NK-92 treated with Interleukin-12 subunit alpha and Interleukin-12 subunit beta, amount 100 ng/mL, for 24 hours (cell line): ENCODE measurements around the gene COQ2.
"Not testable (repeated sequence)": the region's sequence is repeated elsewhere in the genome, so short reads cannot be mapped to it uniquely, and the experiment has no call there.

Source experiments
- DNase-seq: peaks from one replicate; lab custom pipeline; 2025; lab: John Stamatoyannopoulos, UW

The COQ2 gene

GRCh38 chr4:83283181-83283580 is 1.4 kb downstream of the COQ2 start:
- DNase-seq, result no peak

GRCh38 chr4:83282049-83282535 is 2.5 kb downstream of the COQ2 start:
- no peak for DNase-seq

DNA sequence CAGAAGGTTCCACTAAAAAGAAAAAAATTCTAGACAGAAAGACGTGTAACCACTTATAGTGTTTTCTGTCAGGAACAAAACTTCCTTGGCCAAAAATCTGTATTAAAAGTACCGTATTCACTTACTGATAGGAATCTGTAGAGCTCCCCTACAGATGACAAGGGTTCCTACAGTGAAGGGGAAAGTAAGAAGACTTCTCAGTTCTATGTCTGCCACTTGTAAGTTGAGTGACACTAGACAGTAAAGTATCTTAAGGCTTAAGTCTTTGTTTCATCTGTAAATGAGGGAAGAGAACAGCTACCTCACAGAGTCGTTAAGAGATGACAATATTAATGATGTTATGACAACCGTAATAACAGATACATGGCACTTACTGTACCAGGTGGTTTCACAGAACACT is 3.3 kb downstream of the COQ2 start:
- DNase-seq, result no peak

GRCh38 chr4:83276299-83277040 is 8.1 kb downstream of the COQ2 start:
- DNase-seq, result no peak

GRCh38 chr4:83273926-83274325 is 10.7 kb downstream of the COQ2 start:
- DNase-seq, result not testable (repeated sequence)

DNA sequence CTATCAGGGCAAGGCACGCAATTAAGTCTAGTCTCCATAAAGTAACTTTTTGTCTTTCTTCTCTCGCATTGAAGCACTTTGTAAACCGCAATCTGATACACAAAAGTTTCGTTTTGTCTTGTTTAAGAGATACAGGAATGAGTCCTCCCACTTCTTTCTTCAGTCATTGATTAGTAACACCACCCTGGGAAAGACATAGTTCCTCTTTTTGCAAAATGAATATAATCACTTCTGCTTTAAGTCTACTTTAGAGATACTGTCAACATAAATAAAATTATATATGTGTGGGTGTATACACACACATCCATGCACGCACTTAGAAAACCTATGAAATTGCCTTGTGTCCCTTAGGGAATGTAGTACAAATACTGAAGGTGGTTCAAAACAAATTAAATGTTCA is 11.7 kb downstream of the COQ2 start:
- no peak for DNase-seq

DNA sequence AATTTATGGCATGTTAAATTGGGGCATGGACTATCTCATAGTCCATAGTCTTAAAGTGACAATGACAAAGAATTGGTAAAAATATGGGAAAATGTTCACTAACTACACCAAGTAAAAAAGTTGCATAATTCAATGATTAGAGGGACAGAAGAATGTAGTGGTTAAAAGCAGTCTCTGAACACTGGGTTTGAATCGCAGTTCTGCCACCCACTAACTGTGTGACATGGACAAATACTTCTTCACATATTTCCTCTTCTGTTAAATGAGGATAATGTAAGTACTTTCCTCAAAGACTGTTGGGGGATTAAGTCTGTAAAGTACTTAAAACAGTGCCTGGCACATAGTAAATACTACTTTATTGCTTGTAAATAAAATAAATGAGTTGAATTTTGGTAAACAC is 15.3 kb downstream of the COQ2 start:
- no peak for DNase-seq

- no peak for DNase-seq
These were observed 16.1 kb downstream of the COQ2 start for GRCh38 chr4:83268491-83268890.

DNA sequence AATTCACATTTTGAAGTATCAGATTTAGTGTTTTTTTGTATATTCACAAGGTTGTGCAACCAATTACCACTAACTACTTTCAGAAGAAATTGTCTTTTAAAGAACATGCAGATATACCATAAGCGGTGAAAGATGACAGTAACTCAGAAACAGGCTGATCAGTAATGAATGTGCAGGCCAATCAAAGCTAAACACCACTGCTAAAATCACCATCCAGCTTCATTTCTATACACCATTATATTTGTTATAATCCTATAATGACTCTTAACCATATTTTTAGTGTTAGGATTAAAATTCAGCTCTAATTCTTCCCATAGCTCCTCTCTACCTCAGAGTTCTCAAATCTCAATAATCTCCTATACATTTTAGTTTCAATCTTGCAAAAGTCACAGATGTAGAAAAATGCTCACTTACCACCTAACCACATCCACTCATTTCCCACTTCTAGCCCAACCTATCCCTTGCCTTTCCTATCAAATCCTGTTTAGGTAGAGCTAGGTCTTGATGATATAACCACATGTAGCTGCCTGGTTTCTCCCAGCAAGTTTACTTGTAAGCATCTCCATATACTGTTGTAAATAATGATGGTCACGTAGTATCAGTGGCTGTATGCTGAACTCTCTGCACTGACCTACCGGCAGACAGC is 16.6 kb downstream of the COQ2 start:
- no peak for DNase-seq

DNA sequence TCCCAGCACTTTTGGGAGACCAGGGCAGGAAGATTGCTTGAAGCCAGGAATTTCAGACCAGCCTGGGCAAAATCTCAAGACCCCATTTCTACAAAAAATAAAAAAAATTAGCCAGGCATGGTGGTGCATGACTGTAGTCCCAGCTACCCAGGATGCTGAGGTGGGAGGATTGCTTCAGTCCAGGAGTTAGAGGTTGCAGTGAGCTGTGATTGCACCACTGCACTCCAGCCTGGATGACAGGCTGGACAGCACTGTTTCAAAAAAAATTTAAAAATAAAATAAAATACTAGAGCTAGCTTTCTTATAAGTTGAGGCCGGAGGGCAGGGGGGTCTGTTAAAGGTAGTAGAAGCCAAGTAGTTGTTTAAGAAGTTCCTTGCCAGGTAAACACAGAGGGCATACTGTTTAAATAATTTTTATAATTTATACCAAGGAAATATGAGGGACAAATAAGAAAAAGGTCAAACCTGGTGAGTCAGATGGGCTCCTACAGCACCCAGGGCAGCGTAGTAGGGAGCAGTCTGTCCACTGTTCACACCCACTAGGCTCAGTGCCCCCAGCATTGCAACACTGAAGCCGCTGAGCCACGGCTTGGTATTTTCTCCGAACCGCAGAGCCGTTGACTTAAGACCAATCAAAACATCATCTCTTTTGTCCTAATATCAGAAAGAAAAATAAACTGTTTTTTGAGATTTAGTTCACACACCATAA is 17.3 kb downstream of the COQ2 start:
- DNase-seq, result no peak

DNA sequence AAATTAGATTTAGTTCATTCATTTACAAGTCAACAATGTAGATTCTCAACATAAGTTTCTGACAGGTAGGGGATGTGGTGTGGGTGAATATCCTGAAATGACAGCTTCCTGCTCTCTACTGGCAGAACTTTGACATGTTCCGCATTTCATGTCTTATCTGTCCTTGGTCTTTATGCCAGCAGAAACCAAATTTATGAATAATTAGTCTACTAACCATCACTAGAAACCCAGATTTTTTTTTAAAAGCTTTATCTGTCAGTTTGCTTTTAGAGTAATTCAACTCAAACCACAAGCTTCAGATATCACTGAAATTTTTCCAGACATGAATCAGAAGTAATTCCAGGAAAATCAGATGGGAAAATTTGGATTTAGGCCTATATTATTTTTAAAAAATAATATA is 17.9 kb downstream of the COQ2 start:
- DNase-seq, result no peak

DNA sequence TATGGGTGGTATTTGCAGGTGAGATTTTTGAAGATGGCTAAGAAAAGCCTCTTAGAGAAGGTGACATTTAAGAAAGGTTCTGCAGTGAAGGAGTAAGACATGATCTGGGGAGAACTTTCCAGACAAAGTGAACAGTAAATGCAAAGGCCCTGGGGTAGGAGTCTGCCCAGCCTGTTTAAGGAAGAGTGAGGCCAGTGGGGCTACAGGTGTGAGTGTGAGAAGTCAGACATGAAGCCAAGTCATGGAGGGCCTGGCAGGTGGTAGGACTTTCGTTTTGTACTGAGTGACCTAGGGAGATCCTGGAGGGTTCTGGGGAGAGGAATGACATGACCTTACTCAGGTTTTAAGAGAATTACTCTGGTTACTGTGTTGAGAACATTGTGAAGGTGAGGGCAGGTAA is 21.5 kb downstream of the COQ2 start:
- DNase-seq, result no peak

DNA sequence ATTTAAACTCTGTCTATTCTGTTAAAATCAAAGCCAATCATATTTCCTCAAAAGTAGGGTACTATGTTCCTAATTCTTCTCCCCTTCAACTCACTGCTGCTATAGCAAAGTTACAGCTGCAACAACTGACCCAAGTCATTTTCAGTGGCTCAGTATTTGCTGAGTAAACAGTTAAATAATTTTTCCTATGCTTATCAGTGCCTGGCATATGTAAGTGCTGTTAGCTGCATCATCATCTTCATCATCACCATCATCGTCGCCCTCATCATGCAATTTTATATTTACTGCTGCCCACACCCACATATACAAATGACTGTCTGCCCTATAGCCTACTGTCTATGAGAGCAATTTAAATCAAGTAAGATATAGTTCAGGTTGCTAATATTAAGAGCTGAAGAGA is 21.9 kb downstream of the COQ2 start:
- DNase-seq, result no peak

DNA sequence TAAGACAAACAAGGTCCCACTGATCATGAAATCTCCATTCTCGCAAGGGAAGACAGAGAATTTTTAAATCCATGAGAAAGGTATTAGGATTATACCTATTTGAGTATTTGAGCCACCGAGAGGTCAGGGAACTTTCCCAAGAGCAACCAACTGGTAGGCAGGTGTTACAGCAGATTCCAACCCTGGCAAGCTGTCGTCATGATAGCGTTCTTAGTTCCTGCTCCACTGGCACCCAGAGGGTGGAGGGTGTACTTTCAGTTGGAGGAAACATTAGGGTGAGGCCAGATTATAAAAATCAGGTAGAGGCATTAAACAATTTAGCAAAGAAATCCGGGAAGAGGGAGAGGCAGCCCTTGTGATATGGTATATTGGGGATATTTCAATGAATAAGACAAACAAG is 23.3 kb downstream of the COQ2 start:
- DNase-seq, result no peak

DNA sequence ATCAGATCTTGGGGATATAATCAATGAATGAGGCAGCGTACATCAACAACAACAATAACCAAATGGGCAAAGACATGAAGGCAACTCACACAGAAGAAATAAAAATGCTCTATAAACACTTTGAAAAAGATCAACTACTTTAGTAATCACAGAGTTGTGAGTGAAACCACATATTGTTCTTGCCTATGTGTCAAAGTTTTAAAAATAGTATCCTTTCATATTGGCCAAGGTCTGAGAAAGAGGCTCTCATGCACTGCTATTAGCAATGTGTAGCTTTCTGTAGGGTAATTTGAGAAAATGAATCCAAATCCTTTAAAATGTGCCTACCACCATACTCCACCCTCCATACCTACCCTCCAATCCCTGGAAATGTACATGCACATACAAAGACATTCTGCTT is 25.0 kb downstream of the COQ2 start:
- DNase-seq, result no peak

DNA sequence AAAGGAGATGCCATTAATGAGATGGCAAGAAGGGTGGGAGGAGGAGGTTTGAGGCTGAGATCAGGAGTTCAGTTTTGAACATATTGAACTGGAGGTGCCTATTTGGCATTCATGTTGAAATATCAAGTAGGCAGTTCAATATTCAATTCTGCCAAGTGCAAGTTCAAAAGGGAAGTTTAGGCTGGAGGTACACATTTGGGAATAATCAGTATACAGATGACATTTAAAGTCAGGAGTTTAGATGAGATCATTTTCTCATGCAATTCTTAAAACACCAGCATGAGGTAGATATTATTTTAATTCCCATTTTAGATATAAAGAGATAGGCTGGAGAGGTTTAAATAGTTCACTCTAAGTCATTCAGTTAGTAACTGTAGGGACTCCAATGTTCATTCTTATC is 26.1 kb downstream of the COQ2 start:
- no peak for DNase-seq

DNA sequence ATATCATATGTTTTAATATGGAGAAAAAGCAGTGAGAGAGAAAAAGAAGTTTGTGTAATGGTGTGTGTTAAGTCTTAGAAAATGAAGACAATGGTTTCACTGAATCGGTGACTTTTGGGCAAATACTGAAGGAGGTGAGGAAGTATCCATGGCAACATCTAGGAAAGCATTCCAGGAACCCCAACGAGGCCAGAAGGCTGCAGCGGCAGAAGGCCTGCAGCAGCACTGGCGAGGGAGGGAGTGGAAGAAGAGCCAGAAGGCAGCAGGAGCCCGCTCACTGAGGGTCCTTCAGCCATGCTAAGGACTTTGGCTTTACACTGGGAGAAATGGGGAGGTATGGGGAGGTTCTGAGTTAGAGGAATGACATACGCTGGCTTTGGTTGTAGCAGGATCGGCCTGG is 26.8 kb downstream of the COQ2 start:
- DNase-seq, result no peak

GRCh38 chr4:83255584-83255983 is 29.0 kb downstream of the COQ2 start:
- no peak for DNase-seq

DNA sequence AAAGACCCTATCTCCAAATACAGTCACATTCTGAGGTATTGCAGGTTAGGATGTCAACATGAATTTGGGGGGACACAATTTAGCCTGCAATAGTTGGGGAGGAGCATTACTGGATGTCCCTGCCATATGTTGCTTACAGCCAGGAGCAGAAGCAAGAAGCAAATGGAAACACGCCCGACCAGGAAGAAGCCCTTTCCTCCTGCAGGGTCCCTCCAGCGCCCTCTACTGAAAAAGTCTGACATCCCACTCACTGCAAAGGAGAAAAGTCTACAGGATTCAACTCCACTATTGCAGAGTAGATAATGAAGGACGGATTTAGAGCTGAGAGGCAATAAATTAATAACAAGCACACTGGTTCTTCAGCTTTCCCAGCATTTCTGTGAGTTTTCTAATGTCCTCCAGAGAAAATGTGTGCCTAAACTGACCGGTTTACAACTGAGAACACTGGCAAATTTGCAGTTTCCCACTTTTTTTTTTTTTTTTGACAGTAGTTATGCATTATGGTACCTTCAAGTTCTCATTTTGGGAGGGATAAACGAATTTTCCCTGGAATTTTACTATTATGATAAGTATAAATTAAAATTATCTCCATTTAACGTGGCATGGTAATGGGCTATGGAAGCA is 31.7 kb downstream of the COQ2 start:
- DNase-seq, result peak; percentile 26

DNA sequence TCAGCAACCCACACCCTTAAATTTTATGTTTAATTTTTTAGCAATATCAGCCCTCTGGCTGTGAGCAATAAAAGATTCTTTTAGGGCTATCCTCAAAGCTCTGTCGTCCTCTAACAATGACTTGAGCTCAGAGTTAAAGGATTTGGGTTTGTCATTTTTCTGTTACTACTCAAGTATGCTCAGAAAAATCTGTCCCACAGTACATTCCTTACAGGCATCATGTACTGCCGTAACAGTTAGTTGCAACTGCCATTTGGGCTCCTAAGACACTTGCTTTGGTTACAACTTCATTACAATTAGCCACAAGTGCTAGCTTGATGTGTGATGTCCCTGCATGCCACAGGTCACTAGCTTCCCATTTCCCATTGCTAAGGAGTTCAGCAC is 33.2 kb downstream of the COQ2 start:
- DNase-seq, result no peak

DNA sequence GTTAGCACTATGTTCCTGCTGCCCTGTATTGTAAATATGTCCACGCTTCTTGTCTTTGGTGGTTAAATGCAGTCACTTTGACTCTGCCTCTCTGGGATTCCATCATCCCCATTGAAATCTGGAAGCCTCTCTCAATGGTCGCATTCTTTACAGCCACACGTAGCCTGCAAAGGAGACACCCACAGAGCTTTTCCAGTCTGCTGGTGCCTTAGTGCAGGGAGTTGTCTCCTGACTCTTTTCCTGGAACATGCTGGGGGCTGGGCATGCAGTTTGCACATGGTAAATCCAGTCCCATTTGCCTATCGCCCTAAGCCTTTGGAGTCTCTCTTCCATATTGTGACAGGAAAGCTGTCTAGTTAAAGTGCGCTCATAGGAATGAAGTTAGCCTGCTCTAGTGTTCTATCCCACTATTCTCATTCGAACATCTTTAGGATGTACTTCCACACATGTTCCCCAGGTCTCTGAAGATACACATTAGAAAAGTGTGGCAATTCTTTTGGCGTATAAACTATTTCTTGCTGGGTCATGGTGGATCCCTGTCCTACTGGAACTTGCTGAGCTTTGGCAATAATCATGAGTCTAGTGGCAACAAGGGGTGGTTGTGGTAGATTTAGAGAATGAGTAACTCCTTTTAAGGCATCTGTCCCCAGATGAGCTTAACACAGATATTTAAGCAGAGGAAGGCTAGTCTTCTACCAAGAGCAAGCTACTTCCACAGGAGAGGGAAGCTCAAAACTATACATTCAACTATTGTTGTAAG is 33.7 kb downstream of the COQ2 start:
- DNase-seq, result no peak

- no peak for DNase-seq
These were observed 36.1 kb downstream of the COQ2 start for GRCh38 chr4:83248486-83248885.
